GM19238 (cell line): Measurements from ENCODE around the gene FGF7.
"Not testable (repeated sequence)": the region's sequence is repeated elsewhere in the genome, so short reads cannot be mapped to it uniquely, and the experiment has no call there.

Experiments used
- DNase-seq: peaks from one replicate; pipeline ENCODE4 v3.0.0; 2011; ENCODE audit warnings: low spot score; ENCODE audit not compliant: insufficient read length

FGF7 gene

GRCh38 chr15:49492830-49493229, 69.8 kb downstream of the FGF7 start:
- no peak for DNase-seq

- no peak for DNase-seq
Observed at GRCh38 chr15:49494842-49495241, 71.8 kb downstream of the FGF7 start.

GRCh38 chr15:49495993-49496753, 73.1 kb downstream of the FGF7 start:
- DNase-seq = no peak

- DNase-seq = no peak
Observed at GRCh38 chr15:49501586-49501985, 78.5 kb downstream of the FGF7 start.

- DNase-seq = no peak
Observed at GRCh38 chr15:49506341-49506740, 83.3 kb downstream of the FGF7 start.

GRCh38 chr15:49507261-49507660, 84.2 kb downstream of the FGF7 start:
- no peak for DNase-seq

GRCh38 chr15:49512739-49513138, 89.7 kb downstream of the FGF7 start:
- DNase-seq = not testable (repeated sequence)

- no peak for DNase-seq
Observed at GRCh38 chr15:49521802-49522201, 98.8 kb downstream of the FGF7 start.

- DNase-seq = no peak
Observed at GRCh38 chr15:49528289-49528688, 105.2 kb downstream of the FGF7 start.

GRCh38 chr15:49530092-49530491, 107.0 kb downstream of the FGF7 start:
- no peak for DNase-seq
